HG02623 (cell line): ENCODE results near the gene PWP2.
"Not testable (repeated sequence)": the region's sequence is repeated elsewhere in the genome, so short reads cannot be mapped to it uniquely, and the experiment has no call there.

Source experiments
- ATAC-seq: cut with Tn5 transposase; IDR thresholded peaks from one replicate; pipeline ENCODE4 v1.9.1; 2021; ENCODE audit warnings: moderate library complexity; ENCODE audit not compliant: unreplicated experiment

PWP2 gene

GRCh38 chr21:44133715-44134057, 26.5 kb downstream of the PWP2 start:
- peak; percentile 22 for ATAC-seq

- ATAC-seq: not testable (repeated sequence)
Observed at GRCh38 chr21:44134732-44135131, 27.5 kb downstream of the PWP2 start.

- not testable (repeated sequence) for ATAC-seq
Observed at GRCh38 chr21:44138039-44138438, 30.8 kb downstream of the PWP2 start.

- not testable (repeated sequence) for ATAC-seq
Observed at GRCh38 chr21:44139787-44140551, 32.8 kb downstream of the PWP2 start.

GRCh38 chr21:44140552-44140932, 33.3 kb downstream of the PWP2 start:
- ATAC-seq: not testable (repeated sequence)

- not testable (repeated sequence) for ATAC-seq
Observed at GRCh38 chr21:44142470-44142869, 35.3 kb downstream of the PWP2 start.

- not testable (repeated sequence) for ATAC-seq
Observed at GRCh38 chr21:44143380-44143779, 36.2 kb downstream of the PWP2 start.

- ATAC-seq: not testable (repeated sequence)
Observed at GRCh38 chr21:44143996-44144395, 36.8 kb downstream of the PWP2 start.

GRCh38 chr21:44144784-44145602, 37.8 kb downstream of the PWP2 start:
- not testable (repeated sequence) for ATAC-seq

- not testable (repeated sequence) for ATAC-seq
Observed at GRCh38 chr21:44145616-44146015, 38.4 kb downstream of the PWP2 start.

GRCh38 chr21:44147108-44147507, 39.9 kb downstream of the PWP2 start:
- not testable (repeated sequence) for ATAC-seq

GRCh38 chr21:44150255-44150654, 43.1 kb downstream of the PWP2 start:
- ATAC-seq: not testable (repeated sequence)

GRCh38 chr21:44153214-44153888, 46.2 kb downstream of the PWP2 start:
- ATAC-seq: not testable (repeated sequence)

- ATAC-seq: not testable (repeated sequence)
Observed at GRCh38 chr21:44153889-44154228, 46.7 kb downstream of the PWP2 start.

- not testable (repeated sequence) for ATAC-seq
Observed at GRCh38 chr21:44154816-44155230, 47.6 kb downstream of the PWP2 start.

GRCh38 chr21:44155231-44155993, 48.2 kb downstream of the PWP2 start:
- ATAC-seq: peak; percentile 32

- not testable (repeated sequence) for ATAC-seq
Observed at GRCh38 chr21:44155994-44156380, 48.8 kb downstream of the PWP2 start.

GRCh38 chr21:44157439-44158081, 50.4 kb downstream of the PWP2 start:
- not testable (repeated sequence) for ATAC-seq

- ATAC-seq: not testable (repeated sequence)
Observed at GRCh38 chr21:44158082-44158468, 50.9 kb downstream of the PWP2 start.
